H1 (cell line): ENCODE measurements around the gene AOPEP.

Experiments used
- BACH1 ChIP-seq: IDR thresholded peaks from 2 replicates; pipeline ENCODE4 v1.6.1; 2012; ENCODE audit warnings: low read length, improper control_type of control experiment
- CHD2 ChIP-seq: IDR thresholded peaks from 2 replicates; pipeline ENCODE4 v1.6.1; 2012; ENCODE audit warnings: low read length, improper control_type of control experiment
- PHF8 ChIP-seq: fragments of 200-600 bp; sonication (generic); conservative IDR thresholded peaks from 2 replicates; pipeline ENCODE4 v1.7.1; 2012; ENCODE audit warnings: low read depth, mild to moderate bottlenecking, inconsistent platforms, low read length, moderate library complexity
- POLR2A ChIP-seq, 2 experiments: IDR thresholded peaks; 1 replicate in 1 of 2; 2 replicates in 1 of 2; pipeline ENCODE4 v1.6.1; 2011; ENCODE audit warnings: low read depth in 2 of 2, low read length in 2 of 2, mild to moderate bottlenecking in 2 of 2; ENCODE audit errors: control extremely low read depth in 1 of 2
- POLR2AphosphoS5 ChIP-seq: IDR thresholded peaks from 2 replicates; pipeline ENCODE4 v1.6.1; 2011; ENCODE audit warnings: low read depth, low read length
- RAD21 ChIP-seq, 2 experiments: IDR thresholded peaks in 1 of 2; conservative IDR thresholded peaks in 1 of 2; 2 replicates each; pipeline ENCODE4 v1.6.1; 2011; ENCODE audit warnings: low read depth in 2 of 2, low read length in 2 of 2, improper control_type of control experiment in 1 of 2, inconsistent platforms in 1 of 2, mild to moderate bottlenecking in 1 of 2, moderate library complexity in 1 of 2
- RNF2 ChIP-seq: fragments of 200-900, 300-1000 bp; sonication (generic); IDR thresholded peaks from 2 replicates; pipeline ENCODE4 v1.7.1; 2016; ENCODE audit warnings: borderline replicate concordance, low read depth, mild to moderate bottlenecking, antibody characterized with exemption, low read length; ENCODE audit not compliant: poor library complexity, severe bottlenecking; ENCODE audit errors: missing control alignments
- SIX5 ChIP-seq: IDR thresholded peaks from 2 replicates; pipeline ENCODE4 v1.6.1; 2011; ENCODE audit warnings: mild to moderate bottlenecking, low read depth, low read length
- SRF ChIP-seq: IDR thresholded peaks from 2 replicates; pipeline ENCODE4 v1.6.1; 2011; ENCODE audit warnings: mild to moderate bottlenecking, low read depth, low read length, moderate library complexity
- SUZ12 ChIP-seq: fragments of 200-600 bp; sonication (generic); IDR thresholded peaks from 2 replicates; pipeline ENCODE4 v1.6.1; 2012; ENCODE audit warnings: mild to moderate bottlenecking, inconsistent platforms, low read length, moderate library complexity, mixed read lengths
- TCF12 ChIP-seq: IDR thresholded peaks from 2 replicates; pipeline ENCODE4 v1.6.1; 2011; ENCODE audit warnings: low read depth, mild to moderate bottlenecking, low read length
- YY1 ChIP-seq: IDR thresholded peaks from 2 replicates; pipeline ENCODE4 v1.6.1; 2011; ENCODE audit warnings: low read depth, mild to moderate bottlenecking, low read length
- TF ChIP-seq, protein P1 (sequence below), 3 experiments: IDR thresholded peaks; 1 replicate in 2 of 3; 2 replicates in 1 of 3; pipeline versions ENCODE4 v1.5.1 to v1.6.1; 2011; ENCODE audit warnings: low read length in 3 of 3, mild to moderate bottlenecking in 3 of 3, inconsistent platforms in 2 of 3, low read depth in 1 of 3, moderate library complexity in 1 of 3; ENCODE audit not compliant: insufficient read depth in 1 of 3; ENCODE audit errors: control extremely low read depth in 1 of 3
- TF ChIP-seq, protein P2 (sequence below): IDR thresholded peaks from 2 replicates; pipeline ENCODE4 v1.6.1; 2012; ENCODE audit warnings: low read length, inconsistent platforms

DNA sequence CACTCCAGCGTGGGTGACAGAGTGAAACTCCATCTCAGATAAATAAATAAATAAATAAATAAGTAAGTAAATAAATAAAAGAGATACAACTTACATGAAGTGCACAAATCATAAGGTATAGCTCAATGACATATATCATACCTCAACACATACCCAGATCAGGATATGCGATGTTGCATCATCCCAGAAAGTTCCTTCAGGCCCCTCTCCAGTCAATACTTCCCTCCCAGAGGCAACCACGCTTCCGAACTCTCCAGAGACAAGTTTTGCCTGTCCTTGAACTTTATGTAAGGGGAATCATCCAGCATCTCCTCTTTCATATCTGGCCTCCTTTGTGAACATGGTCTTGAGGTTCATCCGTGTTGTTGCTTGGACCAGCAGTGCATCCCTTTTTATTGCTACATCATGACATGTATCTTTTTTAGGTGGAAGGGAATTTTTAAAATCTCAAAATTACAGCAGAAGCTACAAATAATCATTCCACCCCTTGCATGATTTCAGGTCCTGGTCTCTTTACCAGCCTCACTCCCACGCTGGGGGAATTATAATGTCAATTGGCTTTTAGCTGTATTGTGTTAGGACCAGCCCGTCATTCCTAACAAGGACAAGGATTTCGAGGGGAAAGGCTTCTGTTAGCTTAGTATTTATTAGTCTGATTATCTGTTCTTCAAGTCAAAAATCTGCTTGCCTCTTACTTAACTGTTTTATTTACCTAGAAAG, 32.9 kb upstream of the AOPEP start:
- TF ChIP-seq PHF8, result no peak
- no peak for TF ChIP-seq RNF2
- TF ChIP-seq, protein P1, sequence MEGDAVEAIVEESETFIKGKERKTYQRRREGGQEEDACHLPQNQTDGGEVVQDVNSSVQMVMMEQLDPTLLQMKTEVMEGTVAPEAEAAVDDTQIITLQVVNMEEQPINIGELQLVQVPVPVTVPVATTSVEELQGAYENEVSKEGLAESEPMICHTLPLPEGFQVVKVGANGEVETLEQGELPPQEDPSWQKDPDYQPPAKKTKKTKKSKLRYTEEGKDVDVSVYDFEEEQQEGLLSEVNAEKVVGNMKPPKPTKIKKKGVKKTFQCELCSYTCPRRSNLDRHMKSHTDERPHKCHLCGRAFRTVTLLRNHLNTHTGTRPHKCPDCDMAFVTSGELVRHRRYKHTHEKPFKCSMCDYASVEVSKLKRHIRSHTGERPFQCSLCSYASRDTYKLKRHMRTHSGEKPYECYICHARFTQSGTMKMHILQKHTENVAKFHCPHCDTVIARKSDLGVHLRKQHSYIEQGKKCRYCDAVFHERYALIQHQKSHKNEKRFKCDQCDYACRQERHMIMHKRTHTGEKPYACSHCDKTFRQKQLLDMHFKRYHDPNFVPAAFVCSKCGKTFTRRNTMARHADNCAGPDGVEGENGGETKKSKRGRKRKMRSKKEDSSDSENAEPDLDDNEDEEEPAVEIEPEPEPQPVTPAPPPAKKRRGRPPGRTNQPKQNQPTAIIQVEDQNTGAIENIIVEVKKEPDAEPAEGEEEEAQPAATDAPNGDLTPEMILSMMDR (IDR thresholded peaks at IDR 0.05; ENCODE audit: control extremely low read depth in 1 of 3, insufficient read depth in 1 of 3, low read depth in 1 of 3, low read length in 3 of 3), result no peak
- no peak for TF ChIP-seq YY1
- TF ChIP-seq TCF12, result no peak
- no peak for TF ChIP-seq POLR2A (IDR thresholded peaks at IDR 0.05; ENCODE audit: control extremely low read depth in 1 of 2, low read depth in 2 of 2, low read length in 2 of 2)
- TF ChIP-seq, protein P2, sequence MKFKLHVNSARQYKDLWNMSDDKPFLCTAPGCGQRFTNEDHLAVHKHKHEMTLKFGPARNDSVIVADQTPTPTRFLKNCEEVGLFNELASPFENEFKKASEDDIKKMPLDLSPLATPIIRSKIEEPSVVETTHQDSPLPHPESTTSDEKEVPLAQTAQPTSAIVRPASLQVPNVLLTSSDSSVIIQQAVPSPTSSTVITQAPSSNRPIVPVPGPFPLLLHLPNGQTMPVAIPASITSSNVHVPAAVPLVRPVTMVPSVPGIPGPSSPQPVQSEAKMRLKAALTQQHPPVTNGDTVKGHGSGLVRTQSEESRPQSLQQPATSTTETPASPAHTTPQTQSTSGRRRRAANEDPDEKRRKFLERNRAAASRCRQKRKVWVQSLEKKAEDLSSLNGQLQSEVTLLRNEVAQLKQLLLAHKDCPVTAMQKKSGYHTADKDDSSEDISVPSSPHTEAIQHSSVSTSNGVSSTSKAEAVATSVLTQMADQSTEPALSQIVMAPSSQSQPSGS, result no peak
- TF ChIP-seq SRF, result no peak
- no peak for TF ChIP-seq POLR2AphosphoS5
- no peak for TF ChIP-seq SUZ12
- no peak for TF ChIP-seq CHD2
- TF ChIP-seq SIX5, result no peak
- TF ChIP-seq RAD21 (IDR thresholded peaks at IDR 0.05 in 1 of 2, conservative IDR thresholded peaks at IDR 0.05 in 1 of 2; ENCODE audit: low read depth in 2 of 2, low read length in 2 of 2), result no peak
- no peak for TF ChIP-seq BACH1
